Lower leg skin (tissue), 3 donors: ENCODE results near the gene NES.

Source experiments
- POLR2A ChIP-seq, 2 donors: fragments of 450-650 bp; IDR thresholded peaks; one replicate each; pipeline ENCODE4 v1.6.1; 2016 to 2017; ENCODE audit warnings: antibody characterized with exemption in 2 of 2, mild to moderate bottlenecking in 1 of 2, moderate library complexity in 1 of 2
- TF ChIP-seq, protein P1 (sequence below), 3 donors: fragments of 450-650 bp; IDR thresholded peaks; one replicate each; pipeline ENCODE4 v1.5.1; 2016; ENCODE audit warnings: antibody characterized with exemption in 3 of 3, mild to moderate bottlenecking in 3 of 3, moderate library complexity in 2 of 3

DNA sequence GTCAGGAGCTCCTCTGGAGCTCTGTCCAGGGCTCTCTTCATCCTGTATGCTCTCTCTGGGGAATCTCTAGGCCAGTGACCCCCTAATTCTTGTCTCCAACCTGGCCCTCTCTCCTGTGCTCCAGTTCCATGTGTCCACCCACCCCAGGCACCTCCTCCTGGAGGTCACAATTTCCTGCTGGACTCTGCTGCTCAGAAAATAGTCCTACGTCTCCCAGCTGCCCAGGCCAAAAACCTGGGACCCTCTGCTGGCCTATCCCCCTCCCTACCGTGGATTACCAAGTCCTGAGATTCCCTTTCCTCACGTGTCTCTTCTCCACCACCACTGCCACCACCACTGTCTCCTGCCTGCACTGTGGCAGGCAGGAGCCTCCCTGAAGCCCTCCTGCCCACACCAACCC, 11.7 kb downstream of the NES start:
- TF ChIP-seq, protein P1, sequence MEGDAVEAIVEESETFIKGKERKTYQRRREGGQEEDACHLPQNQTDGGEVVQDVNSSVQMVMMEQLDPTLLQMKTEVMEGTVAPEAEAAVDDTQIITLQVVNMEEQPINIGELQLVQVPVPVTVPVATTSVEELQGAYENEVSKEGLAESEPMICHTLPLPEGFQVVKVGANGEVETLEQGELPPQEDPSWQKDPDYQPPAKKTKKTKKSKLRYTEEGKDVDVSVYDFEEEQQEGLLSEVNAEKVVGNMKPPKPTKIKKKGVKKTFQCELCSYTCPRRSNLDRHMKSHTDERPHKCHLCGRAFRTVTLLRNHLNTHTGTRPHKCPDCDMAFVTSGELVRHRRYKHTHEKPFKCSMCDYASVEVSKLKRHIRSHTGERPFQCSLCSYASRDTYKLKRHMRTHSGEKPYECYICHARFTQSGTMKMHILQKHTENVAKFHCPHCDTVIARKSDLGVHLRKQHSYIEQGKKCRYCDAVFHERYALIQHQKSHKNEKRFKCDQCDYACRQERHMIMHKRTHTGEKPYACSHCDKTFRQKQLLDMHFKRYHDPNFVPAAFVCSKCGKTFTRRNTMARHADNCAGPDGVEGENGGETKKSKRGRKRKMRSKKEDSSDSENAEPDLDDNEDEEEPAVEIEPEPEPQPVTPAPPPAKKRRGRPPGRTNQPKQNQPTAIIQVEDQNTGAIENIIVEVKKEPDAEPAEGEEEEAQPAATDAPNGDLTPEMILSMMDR (IDR thresholded peaks at IDR 0.05): no peak
- TF ChIP-seq POLR2A (IDR thresholded peaks at IDR 0.05): no peak
